GM20431 (cell line): ENCODE data around the gene VWF.

Experiments used
- in situ Hi-C: fragments of 300-500 bp; cut with MseI, MboI; formaldehyde crosslinking; loops from one replicate; pipeline ENCODE4 v1.15.0; 2020; ENCODE audit warnings: low sequenced_read_pairs; ENCODE audit not compliant: unreplicated experiment

VWF gene

GRCh38 chr12:5969974-5970690 lies 154.3 kb downstream of the VWF start:
- in situ Hi-C loops: no loop called here

- in situ Hi-C loops: no loop called here
Observed at GRCh38 chr12:5969156-5969973, 155.1 kb downstream of the VWF start.

GRCh38 chr12:5967645-5968415 lies 156.6 kb downstream of the VWF start:
- in situ Hi-C loops: no loop called here

- in situ Hi-C loops: no loop called here
Observed at GRCh38 chr12:5966486-5967095, 157.9 kb downstream of the VWF start.

- in situ Hi-C loops: no loop called here
Observed at GRCh38 chr12:5965950-5966383, 158.5 kb downstream of the VWF start.

- in situ Hi-C loops: no loop called here
Observed at GRCh38 chr12:5964913-5965900, 159.3 kb downstream of the VWF start.

- in situ Hi-C loops: no loop called here
Observed at GRCh38 chr12:5963515-5963914, 161.0 kb downstream of the VWF start.

GRCh38 chr12:5960783-5961182 lies 163.7 kb downstream of the VWF start:
- in situ Hi-C loops: no loop called here

- in situ Hi-C loops: no loop called here
Observed at GRCh38 chr12:5956987-5957386, 167.5 kb downstream of the VWF start.

GRCh38 chr12:5954661-5955060 lies 169.8 kb downstream of the VWF start:
- in situ Hi-C loops: no loop called here

- in situ Hi-C loops: no loop called here
Observed at GRCh38 chr12:5953835-5954586, 170.5 kb downstream of the VWF start.

GRCh38 chr12:5952031-5952430 lies 172.4 kb downstream of the VWF start:
- in situ Hi-C loops: no loop called here

- in situ Hi-C loops: no loop called here
Observed at GRCh38 chr12:5948696-5949095, 175.8 kb downstream of the VWF start.

- in situ Hi-C loops: no loop called here
Observed at GRCh38 chr12:5947006-5947405, 177.5 kb downstream of the VWF start.

GRCh38 chr12:5946388-5946787 lies 178.1 kb downstream of the VWF start:
- in situ Hi-C loops: no loop called here

- in situ Hi-C loops: no loop called here
Observed at GRCh38 chr12:5945071-5946008, 179.1 kb downstream of the VWF start, which contains the start of gene ANO2. TSS of gene ANO2 (minus strand) at chr12:5945259. CDS start at chr12:5945217, 42 bp downstream.

- in situ Hi-C loops: no loop called here
Observed at GRCh38 chr12:5944688-5945070, 179.8 kb downstream of the VWF start.
